ENCODE measurements around the gene CMSS1.

DNA sequence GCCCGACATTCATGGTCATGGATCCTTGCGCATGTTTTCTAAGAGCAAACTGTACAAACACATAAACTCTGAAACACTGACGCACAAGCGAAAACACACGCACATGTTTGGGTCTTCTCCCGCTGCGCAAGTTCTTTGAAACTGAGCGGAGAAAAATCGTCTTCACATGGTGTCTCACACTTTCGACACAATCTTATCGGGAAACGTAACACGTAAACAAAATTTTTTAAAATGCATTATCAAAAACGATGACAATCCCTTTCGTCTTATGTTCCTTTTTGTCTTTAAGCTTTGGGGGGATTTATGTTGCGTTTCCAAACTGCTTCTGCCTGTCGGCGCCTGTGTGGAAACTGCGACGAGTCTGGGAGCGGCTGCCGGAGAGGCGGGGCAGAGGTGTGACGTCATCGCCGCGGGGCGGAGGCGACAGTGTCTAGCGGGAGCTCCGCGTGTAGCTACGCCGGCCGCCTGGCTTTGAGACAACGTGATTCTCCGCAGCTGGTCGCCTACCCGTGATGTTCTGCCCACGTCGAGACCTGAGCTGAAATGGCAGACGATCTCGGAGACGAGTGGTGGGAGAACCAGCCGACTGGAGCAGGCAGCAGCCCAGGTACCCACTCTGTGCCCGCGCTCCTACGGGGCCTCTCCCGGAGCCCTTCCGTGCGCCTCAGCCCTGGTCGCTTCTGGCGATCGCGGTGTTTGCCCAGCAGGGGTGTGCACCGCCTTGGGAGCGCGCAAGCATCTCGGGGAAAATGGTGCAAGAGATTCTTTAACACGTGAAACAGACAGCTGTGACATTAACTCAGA is at the start of gene CMSS1:
- TF ChIP-seq, protein P1, sequence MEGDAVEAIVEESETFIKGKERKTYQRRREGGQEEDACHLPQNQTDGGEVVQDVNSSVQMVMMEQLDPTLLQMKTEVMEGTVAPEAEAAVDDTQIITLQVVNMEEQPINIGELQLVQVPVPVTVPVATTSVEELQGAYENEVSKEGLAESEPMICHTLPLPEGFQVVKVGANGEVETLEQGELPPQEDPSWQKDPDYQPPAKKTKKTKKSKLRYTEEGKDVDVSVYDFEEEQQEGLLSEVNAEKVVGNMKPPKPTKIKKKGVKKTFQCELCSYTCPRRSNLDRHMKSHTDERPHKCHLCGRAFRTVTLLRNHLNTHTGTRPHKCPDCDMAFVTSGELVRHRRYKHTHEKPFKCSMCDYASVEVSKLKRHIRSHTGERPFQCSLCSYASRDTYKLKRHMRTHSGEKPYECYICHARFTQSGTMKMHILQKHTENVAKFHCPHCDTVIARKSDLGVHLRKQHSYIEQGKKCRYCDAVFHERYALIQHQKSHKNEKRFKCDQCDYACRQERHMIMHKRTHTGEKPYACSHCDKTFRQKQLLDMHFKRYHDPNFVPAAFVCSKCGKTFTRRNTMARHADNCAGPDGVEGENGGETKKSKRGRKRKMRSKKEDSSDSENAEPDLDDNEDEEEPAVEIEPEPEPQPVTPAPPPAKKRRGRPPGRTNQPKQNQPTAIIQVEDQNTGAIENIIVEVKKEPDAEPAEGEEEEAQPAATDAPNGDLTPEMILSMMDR (conservative IDR thresholded peaks at IDR 0.05; ENCODE audit: low read length), result peak; percentile 32
- no peak for TF ChIP-seq EZH2phosphoT487 (IDR thresholded peaks at IDR 0.05; ENCODE audit: borderline replicate concordance)

Measured in Loucy (cell line).